Adipocyte (in vitro differentiated cells): ENCODE results near the gene TGIF1.
"Not testable (repeated sequence)": the region's sequence is repeated elsewhere in the genome, so short reads cannot be mapped to it uniquely, and the experiment has no call there.

Experiments used
- DNase-seq: peaks from one replicate; pipeline ENCODE4 v3.0.0-alpha.2; 2015; ENCODE audit warnings: low read depth
- H3K27me3 ChIP-seq: replicated peaks from 2 replicates; pipeline ENCODE4 v1.7.0; 2013; ENCODE audit warnings: mild to moderate bottlenecking, low read length, moderate library complexity; ENCODE audit not compliant: control insufficient read depth, insufficient read depth
- H3K36me3 ChIP-seq: 2 replicates; pipeline ENCODE4 v1.7.0; 2013; ENCODE audit warnings: low read length, mild to moderate bottlenecking, moderate library complexity; ENCODE audit not compliant: control insufficient read depth, insufficient read depth, severe bottlenecking
- H3K4me1 ChIP-seq: 2 replicates; pipeline ENCODE4 v1.7.0; 2013; ENCODE audit warnings: mild to moderate bottlenecking, low read length, moderate library complexity; ENCODE audit not compliant: control insufficient read depth, insufficient read depth
- H3K4me3 ChIP-seq: 2 replicates; pipeline ENCODE4 v1.7.0; 2013; ENCODE audit warnings: mild to moderate bottlenecking, low read length, moderate library complexity
- H3K9ac ChIP-seq: 2 replicates; pipeline ENCODE4 v1.7.0; 2013; ENCODE audit warnings: mild to moderate bottlenecking, low read length, moderate library complexity
- H3K9me3 ChIP-seq: 2 replicates; pipeline ENCODE4 v1.7.0; 2013; ENCODE audit warnings: mild to moderate bottlenecking, low read length, moderate library complexity; ENCODE audit not compliant: control insufficient read depth

TGIF1 gene

GRCh38 chr18:3458378-3458777, 8.4 kb downstream of the TGIF1 start:
- H3K36me3 ChIP-seq, result peaks cover 59% of the 10 kb centered on the region
- no peak overlapping the region for H3K9ac ChIP-seq
- H3K4me1 ChIP-seq, result peaks cover 50% of the 10 kb centered on the region
- DNase-seq, result no peak
- H3K27me3 ChIP-seq, result no peaks in the 10 kb centered on the region
- peaks cover 8% of the 10 kb centered on the region for H3K9me3 ChIP-seq
- no peak overlapping the region for H3K4me3 ChIP-seq

GRCh38 chr18:3458952-3459853, 9.2 kb downstream of the TGIF1 start:
- DNase-seq, result peak; percentile 26
- H3K9me3 ChIP-seq, result peaks cover 8% of the 10 kb centered on the region
- no peaks in the 10 kb centered on the region for H3K27me3 ChIP-seq
- peak overlapping the region; percentile 20 for H3K9ac ChIP-seq
- peaks cover 59% of the 10 kb centered on the region for H3K36me3 ChIP-seq
- H3K4me3 ChIP-seq, result peak overlapping the region; percentile 4
- H3K4me1 ChIP-seq, result peaks cover 48% of the 10 kb centered on the region

- H3K4me1 ChIP-seq, result peaks cover 34% of the 10 kb centered on the region
- H3K36me3 ChIP-seq, result peaks cover 59% of the 10 kb centered on the region
- no peak for DNase-seq
- H3K9ac ChIP-seq, result no peak overlapping the region
- peaks cover 8% of the 10 kb centered on the region for H3K9me3 ChIP-seq
- H3K27me3 ChIP-seq, result no peaks in the 10 kb centered on the region
- H3K4me3 ChIP-seq, result no peak overlapping the region
Measured at GRCh38 chr18:3460823-3461398, 10.9 kb downstream of the TGIF1 start.

GRCh38 chr18:3461704-3462103, 11.7 kb downstream of the TGIF1 start:
- peaks cover 8% of the 10 kb centered on the region for H3K9me3 ChIP-seq

GRCh38 chr18:3463051-3463450, 13.1 kb downstream of the TGIF1 start:
- peak; percentile 64 for DNase-seq
- H3K4me1 ChIP-seq, result peaks cover 34% of the 10 kb centered on the region
- no peak overlapping the region for H3K4me3 ChIP-seq
- peaks cover 8% of the 10 kb centered on the region for H3K9me3 ChIP-seq
- no peaks in the 10 kb centered on the region for H3K27me3 ChIP-seq
- peaks cover 39% of the 10 kb centered on the region for H3K36me3 ChIP-seq
- no peak overlapping the region for H3K9ac ChIP-seq

More at GRCh38 chr18:3461704-3462103, 11.7 kb downstream of the TGIF1 start:
- H3K27me3 ChIP-seq, result no peaks in the 10 kb centered on the region
- no peak for DNase-seq
- no peak overlapping the region for H3K4me3 ChIP-seq
- no peak overlapping the region for H3K9ac ChIP-seq
- peaks cover 53% of the 10 kb centered on the region for H3K36me3 ChIP-seq
- H3K4me1 ChIP-seq, result peaks cover 34% of the 10 kb centered on the region

- H3K36me3 ChIP-seq, result peaks cover 12% of the 10 kb centered on the region
- peak overlapping the region; percentile 59 for H3K9ac ChIP-seq
- DNase-seq, result peak; percentile 58
- H3K4me1 ChIP-seq, result peaks cover 19% of the 10 kb centered on the region
- peaks cover 2% of the 10 kb centered on the region for H3K9me3 ChIP-seq
- peak overlapping the region; percentile 60 for H3K4me3 ChIP-seq
- H3K27me3 ChIP-seq, result no peaks in the 10 kb centered on the region
Measured at GRCh38 chr18:3466045-3466444, 16.1 kb downstream of the TGIF1 start.

- Histone ChIP-seq H3K4me3 (no peak overlapping the region), H3K36me3 (peaks cover 4% of the 10 kb centered on the region), H3K9ac (no peak overlapping the region), H3K9me3 (no peaks in the 10 kb centered on the region), H3K4me1 (peaks cover 19% of the 10 kb centered on the region), H3K27me3 (no peaks in the 10 kb centered on the region)
- DNase-seq, result no peak
Measured at GRCh38 chr18:3466872-3467271, 16.9 kb downstream of the TGIF1 start.

GRCh38 chr18:3468066-3468705, 18.2 kb downstream of the TGIF1 start:
- Histone ChIP-seq H3K36me3 (no peaks in the 10 kb centered on the region), H3K27me3 (no peaks in the 10 kb centered on the region), H3K9ac (no peak overlapping the region), H3K4me3 (no peak overlapping the region), H3K4me1 (peaks cover 12% of the 10 kb centered on the region), H3K9me3 (no peaks in the 10 kb centered on the region)
- no peak for DNase-seq

GRCh38 chr18:3468833-3469232, 18.9 kb downstream of the TGIF1 start:
- Histone ChIP-seq H3K4me1 (peaks cover 12% of the 10 kb centered on the region), H3K9me3 (no peaks in the 10 kb centered on the region), H3K4me3 (no peak overlapping the region), H3K27me3 (no peaks in the 10 kb centered on the region), H3K9ac (no peak overlapping the region), H3K36me3 (no peaks in the 10 kb centered on the region)
- no peak for DNase-seq

- Histone ChIP-seq H3K9me3 (no peaks in the 10 kb centered on the region), H3K9ac (no peak overlapping the region), H3K4me3 (no peak overlapping the region), H3K27me3 (no peaks in the 10 kb centered on the region), H3K36me3 (no peaks in the 10 kb centered on the region), H3K4me1 (peaks cover 7% of the 10 kb centered on the region)
- no peak for DNase-seq
Measured at GRCh38 chr18:3471141-3471648, 21.2 kb downstream of the TGIF1 start.

GRCh38 chr18:3472121-3472520, 22.1 kb downstream of the TGIF1 start:
- not testable (repeated sequence) for DNase-seq, H3K36me3 ChIP-seq, H3K4me1 ChIP-seq, H3K27me3 ChIP-seq, H3K9me3 ChIP-seq, H3K4me3 ChIP-seq, H3K9ac ChIP-seq
